ENCODE results near the gene LCA5L. TPM values are rescaled to one million over a fixed set of nuclear protein-coding genes. Genes with fewer than 3 reads are reported as not detected.

LCA5L gene
- total and polyA plus RNA-seq, 2 experiments from 2014 or later: 0.69 to 1.4 TPM

- TF ChIP-seq EZH2 (IDR thresholded peaks at IDR 0.05; ENCODE audit: low read depth, unreplicated experiment): no peak
- no peak for TF ChIP-seq ZNF462 (CRISPR knock-in tag; IDR thresholded peaks at IDR 0.05)
- no peak for TF ChIP-seq ETS1 (IDR thresholded peaks at IDR 0.05)
These were observed 6.3 kb downstream of the LCA5L start (continued) for GRCh38 chr21:39439232-39439631.

GRCh38 chr21:39434950-39435349 is 10.6 kb downstream of the LCA5L start:
- Mint-ChIP-seq H3K27ac (no peak overlapping the region), H3K4me3 (no peak overlapping the region), H3K9me3 (no peaks in the 10 kb centered on the region), H3K36me3 (ENCODE audit: low read depth) (no peaks in the 10 kb centered on the region), H3K4me1 (peaks cover 13% of the 10 kb centered on the region), H3K27me3 (ENCODE audit: insufficient read depth, low read depth, poor library complexity) (no peaks in the 10 kb centered on the region)
- ATAC-seq (no peak), DNase-seq (ENCODE audit: low spot score) (no peak)
- no peak overlapping the region for H3K27ac ChIP-seq (ENCODE audit: low read depth)
- no peak overlapping the region for H3K4me3 ChIP-seq
- H3F3A ChIP-seq (replicated peaks; ENCODE audit: low read depth): no peaks in the 10 kb centered on the region
- no peaks in the 10 kb centered on the region for H3K79me2 ChIP-seq (replicated peaks; ENCODE audit: insufficient read depth)
- peaks cover 9% of the 10 kb centered on the region; the same call in 1 of the 2 replicates for H3K4me1 ChIP-seq (ENCODE audit: insufficient read depth)
- H3K9me2 ChIP-seq (ENCODE audit: insufficient read depth): no peaks in the 10 kb centered on the region
- H3K27me3 ChIP-seq (ENCODE audit: insufficient read depth): no peaks in the 10 kb centered on the region
- H3K4me2 ChIP-seq: no peak overlapping the region
- no peaks in the 10 kb centered on the region for H4K20me1 ChIP-seq (replicated peaks; ENCODE audit: insufficient read depth)
- no peaks in the 10 kb centered on the region for H3K36me3 ChIP-seq (ENCODE audit: insufficient read depth)
- no peak overlapping the region for H2AFZ ChIP-seq
- TF ChIP-seq CREB1 (CRISPR knock-in tag; IDR thresholded peaks at IDR 0.05; ENCODE audit: low read depth) (no peak), ZNF331 (CRISPR knock-in tag; IDR thresholded peaks at IDR 0.05; ENCODE audit: low read depth) (no peak), ZNF462 (CRISPR knock-in tag; IDR thresholded peaks at IDR 0.05) (no peak), EZH2 (IDR thresholded peaks at IDR 0.05; ENCODE audit: low read depth, unreplicated experiment) (no peak), CTCF (conservative IDR thresholded peaks at IDR 0.05; ENCODE audit: low read depth in 2 of 2) (no peak)
